H1 (cell line): ENCODE data around the gene GLRA2. TPM values are rescaled to one million over a fixed set of nuclear protein-coding genes. Genes with fewer than 3 reads are reported as not detected.

Experiments used
- CTCF ChIA-PET: fragments of 300-600 bp; sonication (Branson Sonifier 250); formaldehyde crosslinking; loops from one replicate; lab custom pipeline; 2021; ENCODE audit not compliant: partially characterized antibody; lab: Charles Lee
- POLR2A ChIA-PET: fragments of 300-600 bp; sonication (Branson Sonifier 250); formaldehyde crosslinking; loops from one replicate; lab custom pipeline; 2021; ENCODE audit warnings: inconsistent platforms; ENCODE audit not compliant: partially characterized antibody; lab: Charles Lee
- DNase-seq, 2 experiments: peaks; one replicate each; pipeline versions ENCODE4 v3.0.0 to v3.0.0-alpha.2; 2010 to 2022; ENCODE audit warnings: low spot score in 2 of 2, low read depth in 1 of 2, mixed read lengths in 1 of 2
- FAIRE-seq: peaks from 2 replicates; lab custom pipeline; 2011; peaks lifted over from hg19 to GRCh38; lab: Jason Lieb, UNC
- H2AFZ ChIP-seq: 2 replicates; pipeline ENCODE4 v1.8.1; 2012; ENCODE audit warnings: low read length, inconsistent platforms
- H2AK5ac ChIP-seq: 2 replicates; pipeline ENCODE4 v1.6.1; 2013; ENCODE audit warnings: low read depth, low read length
- H2BK120ac ChIP-seq: replicated peaks from 2 replicates; pipeline ENCODE3; 2013; ENCODE audit warnings: low read depth, low read length, inconsistent platforms
- H2BK12ac ChIP-seq: 2 replicates; pipeline ENCODE4 v1.6.1; 2013; ENCODE audit warnings: low read depth, low read length
- H2BK15ac ChIP-seq: 2 replicates; pipeline ENCODE4 v1.6.1; 2013; ENCODE audit warnings: low read length
- H2BK20ac ChIP-seq: 2 replicates; pipeline ENCODE4 v1.6.1; 2013; ENCODE audit warnings: low read length
- H2BK5ac ChIP-seq: 2 replicates; pipeline ENCODE4 v1.6.1; 2013; ENCODE audit warnings: low read depth, low read length
- H3K14ac ChIP-seq: 2 replicates; pipeline ENCODE4 v1.6.1; 2013; ENCODE audit warnings: inconsistent platforms; ENCODE audit not compliant: insufficient read length
- H3K18ac ChIP-seq: 2 replicates; pipeline ENCODE4 v1.6.1; 2013; ENCODE audit warnings: low read length; ENCODE audit errors: extremely low read depth
- H3K23ac ChIP-seq: 2 replicates; pipeline ENCODE4 v1.6.1; 2013; ENCODE audit warnings: inconsistent platforms; ENCODE audit not compliant: insufficient read length
- H3K23me2 ChIP-seq: 2 replicates; pipeline ENCODE4 v1.6.1; 2013; ENCODE audit warnings: low read depth, low read length
- H3K27ac ChIP-seq: 2 replicates; pipeline ENCODE4 v1.6.1; 2011; ENCODE audit warnings: low read depth, low read length, inconsistent platforms
- H3K27me3 ChIP-seq, 4 experiments: replicated peaks in 1 of 4; 1 replicate in 1 of 4; 2 replicates in 3 of 4; pipeline versions ENCODE4 v1.6.1 to v1.8.1; 2011 to 2013; ENCODE audit warnings: low read length in 3 of 4, mild to moderate bottlenecking in 3 of 4, inconsistent platforms in 2 of 4, mixed read lengths in 2 of 4, moderate library complexity in 1 of 4; ENCODE audit not compliant: control insufficient read depth in 3 of 4, insufficient read depth in 3 of 4; ENCODE audit errors: extremely low read depth in 1 of 4
- H3K36me3 ChIP-seq, 4 experiments: 2 replicates each; pipeline versions ENCODE4 v1.6.1 to v1.8.1; 2011 to 2013; ENCODE audit warnings: mild to moderate bottlenecking in 4 of 4, low read length in 3 of 4, moderate library complexity in 2 of 4, control low read depth in 1 of 4, inconsistent platforms in 1 of 4; ENCODE audit not compliant: insufficient read depth in 4 of 4, control insufficient read depth in 2 of 4
- H3K4ac ChIP-seq: replicated peaks from 2 replicates; pipeline ENCODE3; 2013; ENCODE audit warnings: low read length, low read depth, mixed read lengths, inconsistent platforms; ENCODE audit not compliant: insufficient read length
- H3K4me1 ChIP-seq, 4 experiments: replicated peaks in 1 of 4; 1 replicate in 1 of 4; 2 replicates in 3 of 4; pipeline versions ENCODE4 v1.6.1 to v1.8.1; 2011 to 2013; ENCODE audit warnings: low read length in 3 of 4, inconsistent platforms in 2 of 4, mixed read lengths in 1 of 4; ENCODE audit not compliant: insufficient read depth in 4 of 4, control insufficient read depth in 3 of 4
- H3K4me2 ChIP-seq, 2 experiments: 2 replicates each; pipeline versions ENCODE4 v1.6.1 to v1.8.1; 2011 to 2013; ENCODE audit warnings: low read depth in 2 of 2, low read length in 2 of 2, control low read depth in 1 of 2, inconsistent platforms in 1 of 2, mild to moderate bottlenecking in 1 of 2; ENCODE audit not compliant: insufficient read depth in 1 of 2
- H3K4me3 ChIP-seq, 4 experiments: fragments of 200-600, 300-600 bp in 1 of 4; sonication (generic), shearing (Covaris generic), sonication (Bioruptor Twin) in 1 of 4; 2 replicates each; pipeline versions ENCODE4 v1.5.1 to v1.8.1; 2011 to 2016; ENCODE audit warnings: low read length in 4 of 4, low read depth in 3 of 4, control low read depth in 2 of 4, inconsistent platforms in 2 of 4, mild to moderate bottlenecking in 2 of 4, mixed read lengths in 1 of 4, moderate library complexity in 1 of 4; ENCODE audit not compliant: insufficient read depth in 2 of 4; ENCODE audit errors: extremely low read depth in 1 of 4
- H3K56ac ChIP-seq: replicated peaks from 2 replicates; pipeline ENCODE3; 2013; ENCODE audit warnings: low read depth, mild to moderate bottlenecking, mixed read lengths, low read length, inconsistent platforms; ENCODE audit not compliant: insufficient read length
- H3K79me1 ChIP-seq: 2 replicates; pipeline ENCODE4 v1.6.1; 2013; ENCODE audit warnings: low read depth, low read length, control low read depth
- H3K79me2 ChIP-seq, 2 experiments: 2 replicates each; pipeline versions ENCODE4 v1.6.1 to v1.8.1; 2012 to 2013; ENCODE audit warnings: low read length in 2 of 2, mild to moderate bottlenecking in 2 of 2, inconsistent platforms in 1 of 2; ENCODE audit not compliant: insufficient read depth in 2 of 2, control insufficient read depth in 1 of 2
- H3K9ac ChIP-seq, 4 experiments: replicated peaks in 1 of 4; 1 replicate in 1 of 4; 2 replicates in 3 of 4; pipeline versions ENCODE4 v1.6.1 to v1.8.1; 2011 to 2013; ENCODE audit warnings: low read depth in 3 of 4, low read length in 3 of 4, control low read depth in 2 of 4, mild to moderate bottlenecking in 2 of 4, moderate library complexity in 2 of 4, inconsistent platforms in 1 of 4; ENCODE audit errors: extremely low read depth in 1 of 4
- H3K9me3 ChIP-seq, 2 experiments: 2 replicates each; pipeline versions ENCODE4 v1.6.1 to v1.8.1; 2012 to 2013; ENCODE audit warnings: mild to moderate bottlenecking in 2 of 2, moderate library complexity in 2 of 2, control low read depth in 1 of 2, inconsistent platforms in 1 of 2, low read depth in 1 of 2, low read length in 1 of 2, mixed read lengths in 1 of 2; ENCODE audit not compliant: insufficient read depth in 2 of 2
- H4K20me1 ChIP-seq, 2 experiments: replicated peaks in 1 of 2; 2 replicates each; pipeline versions ENCODE3 to v1.8.1; 2011 to 2013; ENCODE audit warnings: inconsistent platforms in 2 of 2, low read length in 2 of 2, mild to moderate bottlenecking in 1 of 2; ENCODE audit not compliant: insufficient read depth in 2 of 2, control insufficient read depth in 1 of 2
- H4K5ac ChIP-seq: 2 replicates; pipeline ENCODE4 v1.6.1; 2013; ENCODE audit warnings: low read length, low read depth, mixed read lengths, inconsistent platforms; ENCODE audit not compliant: insufficient read length
- H4K8ac ChIP-seq: 2 replicates; pipeline ENCODE4 v1.8.0; 2013; ENCODE audit warnings: mild to moderate bottlenecking, moderate library complexity, low read length, inconsistent platforms; ENCODE audit not compliant: insufficient read depth; ENCODE audit errors: extremely low read depth
- H4K91ac ChIP-seq: replicated peaks from 2 replicates; pipeline ENCODE3; 2013; ENCODE audit warnings: low read length, mixed read lengths, inconsistent platforms; ENCODE audit not compliant: insufficient read length
- BCL11A ChIP-seq, 2 experiments: IDR thresholded peaks; one replicate each; pipeline ENCODE4 v1.6.1; 2011; ENCODE audit warnings: low read depth in 2 of 2, low read length in 2 of 2, mild to moderate bottlenecking in 2 of 2
- EZH2 ChIP-seq: fragments of 200-600 bp; sonication (generic); IDR thresholded peaks from 2 replicates; pipeline ENCODE4 v1.7.1; 2012; ENCODE audit warnings: low read depth, mild to moderate bottlenecking, moderate library complexity, low read length, inconsistent platforms; ENCODE audit not compliant: severe bottlenecking
- POLR2AphosphoS5 ChIP-seq: IDR thresholded peaks from 2 replicates; pipeline ENCODE4 v1.6.1; 2011; ENCODE audit warnings: low read depth, low read length
- RXRA ChIP-seq: IDR thresholded peaks from 2 replicates; pipeline ENCODE4 v1.6.1; 2011; ENCODE audit warnings: low read depth, mild to moderate bottlenecking, low read length, moderate library complexity; ENCODE audit not compliant: insufficient read depth
- SP4 ChIP-seq: IDR thresholded peaks from 2 replicates; pipeline ENCODE4 v1.6.1; 2012; ENCODE audit warnings: low read length, inconsistent platforms
- WGBS, 2 experiments: shearing (Covaris generic) in 1 of 2; methylation state at CpG; one replicate each; pipeline versions ENCODE4 v1.1.6 to v1.1.7; 2013 to 2015; ENCODE audit warnings: low lambda C conversion rate in 2 of 2, mixed read lengths in 2 of 2, inconsistent platforms in 1 of 2, low coverage in 1 of 2, missing lambda C conversion rate in 1 of 2; ENCODE audit not compliant: insufficient replicate concordance in 2 of 2, insufficient coverage in 1 of 2, insufficient read length in 1 of 2; ENCODE audit errors: extremely low coverage in 1 of 2, missing lambda C conversion rate in 1 of 2; 5-methylcytosine and 5-hydroxymethylcytosine counted together
- polyA plus RNA-seq, 7 experiments: library from polyadenylated mRNA; depleted of rRNA in 3 of 7; stranded (reverse) in 5 of 7; unstranded in 2 of 7; fragments of >200 nt in 5 of 7; fragments of 200-250 nt in 2 of 7; gene quantifications; 1 replicate in 5 of 7; 2 replicates in 1 of 7; 4 replicates in 1 of 7; pipeline versions ENCODE4 v1.2.1 to v1.2.3, GENCODE V29; 2011 to 2013; ENCODE audit warnings: missing spikeins in 2 of 7, mixed read lengths in 2 of 7
- total RNA-seq: library from RNA; stranded (reverse); fragmentation: NEBNext Ultra II Directional; extraction: Animal tissue kit (Norgen Biotek cat#: 25700); gene quantifications from 2 replicates; pipeline ENCODE4 v1.2.1, GENCODE V29; 2021
- TF ChIP-seq, protein P1 (sequence below): IDR thresholded peaks from 2 replicates; pipeline ENCODE4 v1.6.1; 2011; ENCODE audit warnings: low read length, improper control_type of control experiment

Gene GLRA2
- total and polyA plus RNA-seq, 2 of the 8 experiments (the other 6 are each of a cell fraction or from before 2014, with no cell fraction given), result not detected

DNA sequence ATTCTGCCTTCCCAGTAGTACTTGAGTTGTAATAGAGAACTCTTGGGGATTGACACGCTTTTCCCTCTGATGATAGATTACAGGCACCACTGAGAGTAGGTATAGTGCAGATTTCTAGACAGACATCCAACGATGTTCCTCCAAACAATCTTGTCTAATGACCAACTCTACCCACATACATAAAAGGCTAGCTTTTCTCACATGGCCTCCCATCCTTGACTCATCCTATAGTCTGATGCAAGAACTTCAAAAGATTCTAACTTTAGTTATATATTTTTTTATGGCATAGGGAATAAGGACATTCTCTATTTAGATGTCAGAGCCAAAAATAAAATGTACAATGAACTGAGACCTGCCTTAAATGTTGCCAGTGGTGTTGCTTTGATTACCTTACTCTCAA is 60.9 kb downstream of the GLRA2 start:
- Histone ChIP-seq H3K23me2 (no peaks in the 10 kb centered on the region), H2AFZ (no peak overlapping the region), H4K20me1 (no peaks in the 10 kb centered on the region), H3K4me1 (no peaks in the 10 kb centered on the region), H3K4ac (no peak overlapping the region), H3K23ac (no peak overlapping the region), H3K4me3 (no peak overlapping the region), H3K9ac (no peak overlapping the region), H2BK15ac (no peak overlapping the region), H3K79me2 (no peaks in the 10 kb centered on the region), H4K8ac (no peak overlapping the region), H3K9me3 (no peaks in the 10 kb centered on the region), H3K4me2 (no peak overlapping the region), H3K27ac (no peak overlapping the region), H2BK120ac (no peak overlapping the region), H3K14ac (no peak overlapping the region), H3K79me1 (no peaks in the 10 kb centered on the region), H3K36me3 (no peaks in the 10 kb centered on the region), H3K27me3 (no peaks in the 10 kb centered on the region), H2AK5ac (no peak overlapping the region), H3K18ac (no peak overlapping the region), H2BK20ac (no peak overlapping the region), H2BK12ac (no peak overlapping the region), H3K56ac (no peak overlapping the region), H2BK5ac (no peak overlapping the region), H4K5ac (no peak overlapping the region), H4K91ac (no peak overlapping the region)
- DNase-seq (no peak), FAIRE-seq (no peak)
- WGBS, 2 experiments, result 95% methylated on average over 2 of the region's 2 CpGs; no CpG with 5 or more reads in 1 of the 2 experiments
- TF ChIP-seq POLR2AphosphoS5, result no peak
- no peak for TF ChIP-seq SP4
- TF ChIP-seq, protein P1, sequence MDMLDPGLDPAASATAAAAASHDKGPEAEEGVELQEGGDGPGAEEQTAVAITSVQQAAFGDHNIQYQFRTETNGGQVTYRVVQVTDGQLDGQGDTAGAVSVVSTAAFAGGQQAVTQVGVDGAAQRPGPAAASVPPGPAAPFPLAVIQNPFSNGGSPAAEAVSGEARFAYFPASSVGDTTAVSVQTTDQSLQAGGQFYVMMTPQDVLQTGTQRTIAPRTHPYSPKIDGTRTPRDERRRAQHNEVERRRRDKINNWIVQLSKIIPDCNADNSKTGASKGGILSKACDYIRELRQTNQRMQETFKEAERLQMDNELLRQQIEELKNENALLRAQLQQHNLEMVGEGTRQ, result no peak
- TF ChIP-seq BCL11A (IDR thresholded peaks at IDR 0.05; ENCODE audit: low read depth in 2 of 2, low read length in 2 of 2), result no peak
- TF ChIP-seq EZH2, result no peak
- TF ChIP-seq RXRA, result no peak
- POLR2A ChIA-PET, result no interaction called here
- CTCF ChIA-PET, result no interaction called here
